HCT116 (cell line): ENCODE measurements around the gene DPP4. TPM values are rescaled to one million over a fixed set of nuclear protein-coding genes. Genes with fewer than 3 reads are reported as not detected.

Experiments
- ATAC-seq: fragments of 200-7000 bp; cut with Tn5 transposase; 2 replicates; pipeline ENCODE4 v1.9.1; 2020; ENCODE audit warnings: mild to moderate bottlenecking, moderate library complexity
- BruUV-seq: library from RNA; stranded (reverse); fragments of 400-500 nt; replicated peaks from 2 replicates; lab custom pipeline; 2021; lab: Mats Ljungman, UMichigan
- CTCF ChIA-PET: fragments of 300-600 bp; sonication (Branson Sonifier 250); formaldehyde crosslinking; loops from one replicate; lab custom pipeline; 2021; ENCODE audit warnings: antibody characterized with exemption; lab: Charles Lee
- POLR2A ChIA-PET: fragments of 300-600, 350-600 bp; sonication (Branson Sonifier 250); formaldehyde crosslinking; loops from one replicate; lab custom pipeline; 2021; ENCODE audit warnings: antibody characterized with exemption; lab: Charles Lee
- RAD21 ChIA-PET, 2 experiments: fragments of 300-600 bp; sonication (Branson Sonifier 250); formaldehyde crosslinking; loops; one replicate each; lab custom pipeline; 2023; ENCODE audit warnings: low total read pairs in 2 of 2; ENCODE audit not compliant: uncharacterized antibody in 2 of 2, unreplicated experiment in 2 of 2, low non-redundant PET in 1 of 2; lab: Charles Lee
- DNase-seq: peaks from one replicate; pipeline ENCODE4 v3.0.0-alpha.2; 2010; ENCODE audit warnings: low read depth, low spot score
- H2AFZ ChIP-seq: fragments of 200-600 bp; shearing (Covaris generic), sonication (generic); 2 replicates; pipeline ENCODE4 v1.6.1; 2017; ENCODE audit warnings: low read depth, mixed run types, mixed read lengths, antibody characterized with exemption, low read length; ENCODE audit not compliant: poor library complexity, severe bottlenecking
- H3K27ac ChIP-seq: 2 replicates; pipeline ENCODE4 v1.5.1; 2012; ENCODE audit warnings: low read depth, low read length
- H3K27me3 ChIP-seq: fragments of 200-600 bp; sonication (generic); 2 replicates; pipeline ENCODE4 v1.6.1; 2016; ENCODE audit warnings: mixed run types, low read length, mixed read lengths; ENCODE audit not compliant: insufficient read depth
- H3K36me3 ChIP-seq, 2 experiments: fragments of 200-500 bp in 1 of 2; fragments of 200-600 bp in 1 of 2; sonication (Bioruptor generic) in 1 of 2; sonication (generic) in 1 of 2; 2 replicates each; pipeline versions ENCODE4 v1.5.1 to v1.6.1; 2014 to 2016; ENCODE audit warnings: low read length in 2 of 2, inconsistent platforms in 1 of 2, mixed read lengths in 1 of 2, mixed run types in 1 of 2; ENCODE audit not compliant: insufficient read depth in 2 of 2, control insufficient read depth in 1 of 2
- H3K4me1 ChIP-seq, 2 experiments: fragments of 200-600 bp in 1 of 2; sonication (generic) in 1 of 2; 2 replicates each; pipeline versions ENCODE4 v1.5.1 to v1.6.1; 2012 to 2017; ENCODE audit warnings: low read length in 2 of 2, inconsistent platforms in 1 of 2, mild to moderate bottlenecking in 1 of 2, mixed read lengths in 1 of 2, mixed run types in 1 of 2, moderate library complexity in 1 of 2; ENCODE audit not compliant: insufficient read depth in 2 of 2, control insufficient read depth in 1 of 2
- H3K4me2 ChIP-seq: fragments of 200-600 bp; sonication (generic); 2 replicates; pipeline ENCODE4 v1.6.1; 2017; ENCODE audit warnings: mixed run types, low read length, mixed read lengths
- H3K4me3 ChIP-seq, 2 experiments: fragments of 200-600 bp in 1 of 2; sonication (generic) in 1 of 2; replicated peaks in 1 of 2; 2 replicates each; pipeline ENCODE4 v1.5.1; 2011 to 2016; ENCODE audit warnings: low read length in 2 of 2, control low read depth in 1 of 2, low read depth in 1 of 2, mild to moderate bottlenecking in 1 of 2, mixed read lengths in 1 of 2, mixed run types in 1 of 2
- H3K79me2 ChIP-seq: fragments of 200-600 bp; sonication (generic); 2 replicates; pipeline ENCODE4 v1.6.1; 2017; ENCODE audit warnings: mild to moderate bottlenecking, mixed run types, low read length, moderate library complexity, mixed read lengths; ENCODE audit not compliant: insufficient read depth
- H3K9ac ChIP-seq: fragments of 200-600 bp; sonication (generic); 2 replicates; pipeline ENCODE4 v1.6.1; 2016; ENCODE audit warnings: low read length, mixed read lengths
- H3K9me2 ChIP-seq: fragments of 200-600 bp; sonication (generic), shearing (Covaris generic); 2 replicates; pipeline ENCODE4 v1.6.1; 2017; ENCODE audit warnings: mixed run types, mild to moderate bottlenecking, moderate library complexity; ENCODE audit not compliant: insufficient read depth
- H3K9me3 ChIP-seq, 2 experiments: fragments of 200-500 bp in 1 of 2; fragments of 200-600 bp in 1 of 2; sonication (Bioruptor generic) in 1 of 2; sonication (generic) in 1 of 2; 2 replicates each; pipeline ENCODE4 v1.6.1; 2014 to 2017; ENCODE audit warnings: low read length in 2 of 2, mixed read lengths in 2 of 2, inconsistent platforms in 1 of 2, low read depth in 1 of 2, mild to moderate bottlenecking in 1 of 2, mixed run types in 1 of 2, moderate library complexity in 1 of 2; ENCODE audit not compliant: control insufficient read depth in 1 of 2, insufficient read depth in 1 of 2
- H4K20me1 ChIP-seq: fragments of 200-600 bp; sonication (generic), shearing (Covaris generic); 2 replicates; pipeline ENCODE4 v1.6.1; 2017; ENCODE audit warnings: mixed run types, mild to moderate bottlenecking, moderate library complexity; ENCODE audit not compliant: insufficient read depth
- CBX3 ChIP-seq: IDR thresholded peaks from 2 replicates; pipeline ENCODE4 v1.6.1; 2012; ENCODE audit warnings: low read depth
- CEBPB ChIP-seq: IDR thresholded peaks from 2 replicates; pipeline ENCODE4 v1.6.1; 2012; ENCODE audit warnings: low read depth
- CTCF ChIP-seq, 3 experiments: fragments of 200-600 bp in 1 of 3; sonication (generic) in 1 of 3; IDR thresholded peaks in 2 of 3; conservative IDR thresholded peaks in 1 of 3; 2 replicates each; pipeline ENCODE4 v1.5.1; 2012 to 2017; ENCODE audit warnings: low read depth in 2 of 3, low read length in 2 of 3, antibody characterized with exemption in 1 of 3, borderline replicate concordance in 1 of 3, control low read depth in 1 of 3, mild to moderate bottlenecking in 1 of 3, mixed read lengths in 1 of 3, mixed run types in 1 of 3, moderate library complexity in 1 of 3; ENCODE audit not compliant: insufficient read depth in 1 of 3
- ELF1 ChIP-seq: IDR thresholded peaks from 2 replicates; pipeline ENCODE4 v1.6.1; 2012; ENCODE audit warnings: low read depth, borderline replicate concordance
- EZH2 ChIP-seq: fragments of 200-600 bp; sonication (generic); IDR thresholded peaks from 2 replicates; pipeline ENCODE4 v1.6.1; 2017; ENCODE audit warnings: antibody characterized with exemption, mixed run types
- FOSL1 ChIP-seq: IDR thresholded peaks from 2 replicates; pipeline ENCODE4 v1.6.1; 2012; ENCODE audit warnings: low read depth
- JUND ChIP-seq: IDR thresholded peaks from 2 replicates; pipeline ENCODE4 v1.6.1; 2012
- MAX ChIP-seq: IDR thresholded peaks from 2 replicates; pipeline ENCODE4 v1.6.1; 2012
- POLR2A ChIP-seq: IDR thresholded peaks from 2 replicates; pipeline ENCODE4 v1.7.0; 2011; ENCODE audit warnings: borderline replicate concordance; ENCODE audit not compliant: insufficient read depth, insufficient read length; ENCODE audit errors: extremely low read depth
- POLR2AphosphoS5 ChIP-seq: IDR thresholded peaks from 2 replicates; pipeline ENCODE4 v1.6.1; 2011; ENCODE audit warnings: mild to moderate bottlenecking, low read depth, low read length, moderate library complexity
- RAD21 ChIP-seq: IDR thresholded peaks from 2 replicates; pipeline ENCODE4 v1.6.1; 2012; ENCODE audit warnings: low read depth, mild to moderate bottlenecking
- TCF7L2 ChIP-seq: IDR thresholded peaks from 2 replicates; pipeline ENCODE4 v1.7.0; 2011; ENCODE audit warnings: borderline replicate concordance, inconsistent platforms; ENCODE audit not compliant: insufficient read depth, insufficient read length; ENCODE audit errors: extremely low read depth
- YY1 ChIP-seq: IDR thresholded peaks from 2 replicates; pipeline ENCODE4 v1.6.1; 2011; ENCODE audit warnings: low read length, low read depth, moderate library complexity, mild to moderate bottlenecking; ENCODE audit not compliant: insufficient replicate concordance; ENCODE audit errors: extremely low read depth
- ZFX ChIP-seq: fragments of 450-650 bp; IDR thresholded peaks from 2 replicates; pipeline ENCODE4 v1.6.1; 2017
- intact Hi-C: fragments of 100-400 bp; cut with micrococcal nuclease; formaldehyde crosslinking; loops from 2 replicates; pipeline ENCODE4 v1.10.0; 2022
- total RNA-seq: library from RNA; stranded (reverse); gene quantifications from one replicate; pipeline ENCODE4 v1.2.1, GENCODE V29; 2021; ENCODE audit not compliant: unreplicated experiment
- TF ChIP-seq, protein P1 (sequence below): IDR thresholded peaks from 2 replicates; pipeline ENCODE4 v1.6.1; 2011; ENCODE audit warnings: mild to moderate bottlenecking, low read length, moderate library complexity; ENCODE audit not compliant: insufficient replicate concordance; ENCODE audit errors: extremely low read depth
- TF ChIP-seq, protein P2 (sequence below): IDR thresholded peaks from 2 replicates; pipeline ENCODE4 v1.6.1; 2012

DPP4 gene
- total RNA-seq, 1 experiment from 2014 or later, result 3.6 TPM

DNA sequence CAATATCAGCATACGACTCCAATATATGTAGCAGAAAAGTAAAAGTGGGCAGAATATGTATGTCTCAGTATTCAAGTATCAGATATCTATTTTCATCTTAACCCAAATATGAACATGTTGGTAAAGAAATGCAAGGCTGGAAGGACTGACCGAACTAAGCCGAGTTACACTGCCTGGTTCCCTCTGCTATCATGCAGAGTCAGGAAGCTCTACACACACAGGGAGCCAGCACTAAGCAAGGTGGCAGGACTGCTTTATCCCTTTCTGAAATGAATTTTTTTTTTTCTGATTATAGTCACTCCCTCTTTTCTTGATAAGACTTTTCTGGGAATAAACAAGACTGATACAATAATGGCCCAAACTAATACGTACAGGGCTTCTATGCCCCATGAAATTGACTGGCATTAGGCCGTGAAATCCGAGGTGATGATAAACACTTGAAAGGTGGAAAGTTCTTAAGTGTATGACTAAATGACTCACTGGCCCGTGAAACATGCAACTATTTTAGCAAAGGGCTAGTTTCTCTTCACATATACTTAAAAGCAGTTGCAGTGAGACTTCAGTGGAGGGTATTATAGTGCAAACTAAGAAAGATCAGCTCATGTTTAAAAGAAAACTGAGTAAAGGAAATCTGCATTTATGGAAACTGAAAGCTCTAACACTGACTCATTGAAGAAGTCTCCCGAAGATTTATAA, 14.9 kb downstream of the DPP4 start:
- H4K20me1 ChIP-seq, result no peaks in the 10 kb centered on the region
- H3K4me2 ChIP-seq, result peak overlapping the region; percentile 27; the same call in 1 of the 2 replicates
- H3K9me2 ChIP-seq, result no peaks in the 10 kb centered on the region
- H3K4me1 ChIP-seq, result peaks cover 2 to 29% of the 10 kb centered on the region in 2 experiments; a peak in 1 of 4 replicates
- no peak overlapping the region for H3K9ac ChIP-seq
- no peak overlapping the region for H3K4me3 ChIP-seq
- TF ChIP-seq CEBPB (no peak), FOSL1 (peak; percentile 50), TCF7L2 (no peak), MAX (0 out of 2 replicates have a peak, but pooled peaks have one; percentile 23), POLR2A (no peak), ZFX (no peak)
- H3K27ac ChIP-seq, result no peak overlapping the region
- no peaks in the 10 kb centered on the region for H3K27me3 ChIP-seq
- ATAC-seq, result no peak
- no peak for DNase-seq
- CTCF ChIA-PET, result no interaction called here
- RAD21 ChIA-PET, result no interaction called here
- peaks cover 0 to 3% of the 10 kb centered on the region in 2 experiments; a peak in 2 of 4 replicates for H3K9me3 ChIP-seq
- H3K79me2 ChIP-seq, result no peaks in the 10 kb centered on the region
- no TSS peak for BruUV-seq
- POLR2A ChIA-PET, result no interaction called here
- H3K36me3 ChIP-seq, result no peaks in the 10 kb centered on the region
- H2AFZ ChIP-seq, result no peak overlapping the region
- intact Hi-C loops, result no loop called here

- TF ChIP-seq CTCF (IDR thresholded peaks at IDR 0.05 in 2 of 3, conservative IDR thresholded peaks at IDR 0.05 in 1 of 3; ENCODE audit: borderline replicate concordance in 1 of 3, insufficient read depth in 1 of 3, low read depth in 2 of 3, low read length in 2 of 3) (no peak), FOSL1 (no peak), ELF1 (no peak), RAD21 (no peak), POLR2AphosphoS5 (no peak), CBX3 (no peak), CEBPB (no peak), YY1 (no peak), JUND (no peak), EZH2 (no peak), ZFX (no peak)
- TF ChIP-seq, protein P1, sequence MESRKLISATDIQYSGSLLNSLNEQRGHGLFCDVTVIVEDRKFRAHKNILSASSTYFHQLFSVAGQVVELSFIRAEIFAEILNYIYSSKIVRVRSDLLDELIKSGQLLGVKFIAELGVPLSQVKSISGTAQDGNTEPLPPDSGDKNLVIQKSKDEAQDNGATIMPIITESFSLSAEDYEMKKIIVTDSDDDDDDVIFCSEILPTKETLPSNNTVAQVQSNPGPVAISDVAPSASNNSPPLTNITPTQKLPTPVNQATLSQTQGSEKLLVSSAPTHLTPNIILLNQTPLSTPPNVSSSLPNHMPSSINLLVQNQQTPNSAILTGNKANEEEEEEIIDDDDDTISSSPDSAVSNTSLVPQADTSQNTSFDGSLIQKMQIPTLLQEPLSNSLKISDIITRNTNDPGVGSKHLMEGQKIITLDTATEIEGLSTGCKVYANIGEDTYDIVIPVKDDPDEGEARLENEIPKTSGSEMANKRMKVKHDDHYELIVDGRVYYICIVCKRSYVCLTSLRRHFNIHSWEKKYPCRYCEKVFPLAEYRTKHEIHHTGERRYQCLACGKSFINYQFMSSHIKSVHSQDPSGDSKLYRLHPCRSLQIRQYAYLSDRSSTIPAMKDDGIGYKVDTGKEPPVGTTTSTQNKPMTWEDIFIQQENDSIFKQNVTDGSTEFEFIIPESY, result no peak
- TF ChIP-seq, protein P2, sequence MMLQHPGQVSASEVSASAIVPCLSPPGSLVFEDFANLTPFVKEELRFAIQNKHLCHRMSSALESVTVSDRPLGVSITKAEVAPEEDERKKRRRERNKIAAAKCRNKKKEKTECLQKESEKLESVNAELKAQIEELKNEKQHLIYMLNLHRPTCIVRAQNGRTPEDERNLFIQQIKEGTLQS, result no peak
- POLR2A ChIA-PET, result no interaction called here
- Histone ChIP-seq H3K4me3 (no peak overlapping the region), H3K9ac (no peak overlapping the region), H3K4me1 (peaks cover 0 to 18% of the 10 kb centered on the region in 2 experiments; a peak in 1 of 4 replicates), H2AFZ (no peak overlapping the region), H3K9me3 (peaks cover 0 to 3% of the 10 kb centered on the region in 2 experiments; a peak in 2 of 4 replicates), H3K27ac (no peak overlapping the region), H3K9me2 (no peaks in the 10 kb centered on the region), H3K27me3 (no peaks in the 10 kb centered on the region), H4K20me1 (no peaks in the 10 kb centered on the region), H3K36me3 (no peaks in the 10 kb centered on the region), H3K4me2 (no peak overlapping the region), H3K79me2 (no peaks in the 10 kb centered on the region)
- intact Hi-C loops, result no loop called here
- no TSS peak for BruUV-seq
- DNase-seq, result no peak
- ATAC-seq, result no peak
- CTCF ChIA-PET, result no interaction called here
- RAD21 ChIA-PET, result no interaction called here
Measured at GRCh38 chr2:162057426-162057825, 16.6 kb downstream of the DPP4 start.
